Gastroesophageal sphincter (tissue), 4 donors: ENCODE measurements around the gene PGPEP1. TPM values are rescaled to one million over a fixed set of nuclear protein-coding genes. Genes with fewer than 3 reads are reported as not detected.

Source experiments
- ATAC-seq: fragments of 150-250 bp; one replicate; pipeline ENCODE4 v1.9.1; 2016; ENCODE audit warnings: mild to moderate bottlenecking, moderate library complexity
- H3K27ac ChIP-seq, 4 donors: fragments of 200-600 bp; sonication (generic) in 3 of 4; 1 replicate in 3 of 4; 2 replicates in 1 of 4; pipeline ENCODE4 v1.5.1; 2016 to 2019
- H3K27me3 ChIP-seq: fragments of 200-600 bp; sonication (generic); one replicate; pipeline ENCODE4 v1.5.1; 2019
- H3K36me3 ChIP-seq, 2 donors: fragments of 200-600 bp; sonication (generic); one replicate each; pipeline ENCODE4 v1.5.1; 2019; ENCODE audit warnings: control low read depth in 1 of 2
- H3K4me1 ChIP-seq, 3 donors: fragments of 200-600 bp; sonication (generic); 1 replicate in 2 of 3; 2 replicates in 1 of 3; pipeline ENCODE4 v1.5.1; 2016 to 2019; ENCODE audit warnings: control low read depth in 2 of 3
- H3K4me3 ChIP-seq, 2 donors: fragments of 200-600 bp; sonication (generic); one replicate each; pipeline ENCODE4 v1.5.1; 2019; ENCODE audit warnings: mild to moderate bottlenecking in 1 of 2, moderate library complexity in 1 of 2
- H3K9me3 ChIP-seq, 3 donors: fragments of 200-600 bp; sonication (generic); one replicate each; pipeline ENCODE4 v1.5.1; 2017 to 2019; ENCODE audit warnings: control low read depth in 2 of 3
- EP300 ChIP-seq: sonication (generic); formaldehyde crosslinking; IDR thresholded peaks from one replicate; pipeline ENCODE4 v1.6.1; 2017; ENCODE audit warnings: antibody characterized with exemption, mild to moderate bottlenecking
- POLR2A ChIP-seq, 2 donors: fragments of 450-650 bp; IDR thresholded peaks; one replicate each; pipeline ENCODE4 v1.6.1; 2017; ENCODE audit warnings: antibody characterized with exemption in 2 of 2, mild to moderate bottlenecking in 2 of 2, moderate library complexity in 1 of 2
- POLR2AphosphoS5 ChIP-seq: sonication (generic); formaldehyde crosslinking; IDR thresholded peaks from one replicate; pipeline ENCODE4 v1.6.1; 2017; ENCODE audit warnings: antibody characterized with exemption
- WGBS, 2 donors: methylation state at CpG; one replicate each; pipeline ENCODE4 v1.1.5; 2018; ENCODE audit warnings: low coverage in 1 of 2; 5-methylcytosine and 5-hydroxymethylcytosine counted together
- total RNA-seq, 4 donors: library from RNA; depleted of rRNA; stranded (reverse); fragments of >200 nt; gene quantifications; one replicate each; pipeline ENCODE4 v1.1.0, GENCODE V29; 2016
- TF ChIP-seq, protein P1 (sequence below), 4 experiments: fragments of 200-600 bp in 2 of 4; fragments of 450-650 bp in 2 of 4; sonication (generic) in 1 of 4; IDR thresholded peaks; one replicate each; pipeline ENCODE4 v1.5.1; 2017 to 2019; ENCODE audit warnings: antibody characterized with exemption in 4 of 4, mild to moderate bottlenecking in 2 of 4, moderate library complexity in 2 of 4

The PGPEP1 gene
- total RNA-seq, 4 donors from 2014 or later: 15.0 to 38.2 (median 23.1) TPM

DNA sequence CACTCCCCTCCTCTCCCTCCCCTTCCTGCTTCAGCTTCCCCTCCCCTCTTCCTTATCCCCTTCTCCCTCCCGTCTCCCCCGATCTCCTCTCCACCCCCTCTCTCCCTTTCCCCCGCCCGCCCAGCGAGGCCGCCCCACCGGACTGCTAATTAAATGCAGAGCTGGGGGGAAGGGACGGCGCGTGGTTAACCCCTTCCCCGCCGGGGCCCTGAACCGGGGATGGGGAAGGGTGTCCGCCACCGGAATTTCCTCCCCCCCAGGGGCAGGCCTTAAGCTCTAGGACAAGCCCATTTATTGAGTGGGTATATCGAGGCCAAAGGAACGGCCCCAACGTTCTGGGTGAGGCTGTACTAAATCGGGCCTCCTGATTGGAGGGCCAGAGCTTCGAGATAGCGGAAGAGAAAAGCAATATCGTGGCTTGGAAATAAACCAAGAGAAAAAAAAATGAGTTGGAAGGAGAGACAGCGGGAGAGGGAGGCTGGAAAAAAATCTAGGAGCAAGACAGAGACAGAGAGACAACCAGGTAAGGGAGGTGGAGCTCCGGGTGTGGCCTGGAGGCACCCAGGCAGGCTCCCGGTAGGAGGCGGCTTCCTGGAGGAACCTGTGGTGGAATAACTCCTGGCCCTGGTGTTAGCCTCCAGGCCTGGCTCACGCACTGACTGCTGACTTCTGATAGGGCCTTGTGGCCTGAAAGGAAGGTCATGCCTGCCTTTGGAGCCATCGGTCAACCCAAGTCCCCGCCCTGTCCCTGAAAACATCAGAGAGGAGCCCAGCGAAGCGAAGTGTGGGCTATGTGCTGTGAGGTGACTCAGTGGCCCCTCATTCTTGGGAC is 47.4 kb upstream of the PGPEP1 start:
- peak; percentile 61 for ATAC-seq

DNA sequence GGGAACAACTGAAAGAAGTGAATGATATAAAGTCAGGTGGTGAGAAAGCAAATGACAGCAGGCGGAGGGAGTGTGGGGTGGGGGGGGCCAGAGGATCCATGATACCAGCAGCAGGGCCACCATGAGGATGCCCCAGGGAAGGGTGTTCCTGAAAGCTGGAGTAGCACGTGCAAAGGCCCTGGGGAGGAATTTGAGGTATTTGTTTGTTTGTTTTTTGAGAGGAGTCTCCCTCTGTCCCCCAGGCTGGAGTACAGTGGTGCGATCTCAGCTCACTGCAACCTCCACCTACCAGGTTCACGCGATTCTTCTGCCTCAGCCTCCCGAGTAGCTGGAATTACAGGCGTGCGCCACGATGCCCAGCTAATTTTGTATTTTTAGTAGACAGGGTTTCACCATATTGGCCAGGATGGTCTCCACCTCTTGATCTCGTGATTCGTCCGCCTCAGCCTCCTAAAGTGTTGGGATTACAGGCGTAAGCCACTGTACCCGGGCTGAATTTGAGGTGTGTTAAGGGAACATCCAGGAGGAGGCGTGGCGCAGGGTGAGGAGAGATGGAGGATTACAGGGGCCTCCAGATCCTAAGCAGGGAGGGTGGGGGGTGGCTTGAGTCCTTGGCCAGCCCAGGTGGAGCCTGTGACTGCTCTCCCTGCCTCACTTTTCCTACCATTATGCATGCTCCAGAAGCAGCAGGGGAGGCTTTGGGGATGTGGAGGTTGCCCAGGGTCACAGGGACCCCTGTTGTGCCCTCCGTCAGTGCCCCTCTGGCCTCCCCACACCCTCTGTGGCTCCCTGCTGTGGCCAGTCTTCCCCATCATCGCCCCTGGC is 46.5 kb upstream of the PGPEP1 start:
- Histone ChIP-seq H3K4me1 (peaks cover 0 to 40% (median 20%) of the 10 kb centered on the region in 3 donors), H3K4me3 (peak overlapping the region in 1 of 2 donors; percentile 73), H3K27ac (peak overlapping the region; percentile 89 to 99 (median 99)), H3K9me3 (no peaks in the 10 kb centered on the region), H3K27me3 (no peaks in the 10 kb centered on the region), H3K36me3 (no peaks in the 10 kb centered on the region)
- TF ChIP-seq POLR2AphosphoS5: no peak
- no peak for TF ChIP-seq POLR2A (IDR thresholded peaks at IDR 0.05)
- TF ChIP-seq, protein P1, sequence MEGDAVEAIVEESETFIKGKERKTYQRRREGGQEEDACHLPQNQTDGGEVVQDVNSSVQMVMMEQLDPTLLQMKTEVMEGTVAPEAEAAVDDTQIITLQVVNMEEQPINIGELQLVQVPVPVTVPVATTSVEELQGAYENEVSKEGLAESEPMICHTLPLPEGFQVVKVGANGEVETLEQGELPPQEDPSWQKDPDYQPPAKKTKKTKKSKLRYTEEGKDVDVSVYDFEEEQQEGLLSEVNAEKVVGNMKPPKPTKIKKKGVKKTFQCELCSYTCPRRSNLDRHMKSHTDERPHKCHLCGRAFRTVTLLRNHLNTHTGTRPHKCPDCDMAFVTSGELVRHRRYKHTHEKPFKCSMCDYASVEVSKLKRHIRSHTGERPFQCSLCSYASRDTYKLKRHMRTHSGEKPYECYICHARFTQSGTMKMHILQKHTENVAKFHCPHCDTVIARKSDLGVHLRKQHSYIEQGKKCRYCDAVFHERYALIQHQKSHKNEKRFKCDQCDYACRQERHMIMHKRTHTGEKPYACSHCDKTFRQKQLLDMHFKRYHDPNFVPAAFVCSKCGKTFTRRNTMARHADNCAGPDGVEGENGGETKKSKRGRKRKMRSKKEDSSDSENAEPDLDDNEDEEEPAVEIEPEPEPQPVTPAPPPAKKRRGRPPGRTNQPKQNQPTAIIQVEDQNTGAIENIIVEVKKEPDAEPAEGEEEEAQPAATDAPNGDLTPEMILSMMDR (IDR thresholded peaks at IDR 0.05): no peak
- no peak for TF ChIP-seq EP300
- no peak for ATAC-seq
- 52 to 67% methylated on average over 10 to 12 of the region's 18 CpGs for WGBS, 2 donors

More for the DNA sequence above, 47.4 kb upstream of the PGPEP1 start:
- H3K9me3 ChIP-seq: no peaks in the 10 kb centered on the region
- H3K36me3 ChIP-seq: no peaks in the 10 kb centered on the region
- peak; percentile 47 for TF ChIP-seq POLR2AphosphoS5
- TF ChIP-seq EP300: no peak
- TF ChIP-seq, protein P1 (IDR thresholded peaks at IDR 0.05): no peak
- peak in 1 of 2 donors; percentile 28 for TF ChIP-seq POLR2A (IDR thresholded peaks at IDR 0.05)
- WGBS, 2 donors: 0 to 11% methylated on average over 3 to 15 of the region's 31 CpGs
- H3K4me1 ChIP-seq: peaks cover 0 to 42% (median 20%) of the 10 kb centered on the region in 3 donors
- no peaks in the 10 kb centered on the region for H3K27me3 ChIP-seq
- peak overlapping the region; percentile 73 to 83 for H3K4me3 ChIP-seq
- H3K27ac ChIP-seq: peak overlapping the region; percentile 89 to 99 (median 99)

DNA sequence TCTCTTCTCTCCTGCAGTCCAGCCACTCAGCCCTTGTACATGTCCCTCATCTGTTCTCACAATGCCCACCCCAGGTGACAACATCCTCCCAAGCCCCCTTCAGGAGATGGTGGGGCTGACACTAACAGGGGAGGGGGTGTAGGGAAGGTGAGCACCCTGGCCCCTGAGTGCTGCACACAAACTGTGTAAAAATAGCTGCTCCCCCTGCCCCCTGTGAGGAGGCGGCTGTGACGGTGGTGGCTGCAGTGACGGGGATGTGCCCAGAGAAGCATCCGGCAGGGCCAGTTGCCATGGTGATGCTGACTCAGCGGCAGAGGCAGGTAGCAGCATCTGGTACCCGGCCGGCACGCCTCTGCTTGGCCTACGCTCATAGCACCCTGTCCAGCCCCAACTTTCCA is 45.9 kb upstream of the PGPEP1 start:
- no peaks in the 10 kb centered on the region for H3K9me3 ChIP-seq
- TF ChIP-seq POLR2A (IDR thresholded peaks at IDR 0.05): no peak
- no peak for TF ChIP-seq EP300
- TF ChIP-seq POLR2AphosphoS5: no peak
- TF ChIP-seq, protein P1 (IDR thresholded peaks at IDR 0.05): no peak
- ATAC-seq: no peak
- H3K4me1 ChIP-seq: peaks cover 0 to 40% (median 20%) of the 10 kb centered on the region in 3 donors
- H3K27ac ChIP-seq: peak overlapping the region in 3 of 4 donors; percentile 99
- H3K27me3 ChIP-seq: no peaks in the 10 kb centered on the region
- no peaks in the 10 kb centered on the region for H3K36me3 ChIP-seq
- WGBS, 2 donors: 52 to 100% methylated on average over 1 to 4 of the region's 9 CpGs
- no peak overlapping the region for H3K4me3 ChIP-seq

DNA sequence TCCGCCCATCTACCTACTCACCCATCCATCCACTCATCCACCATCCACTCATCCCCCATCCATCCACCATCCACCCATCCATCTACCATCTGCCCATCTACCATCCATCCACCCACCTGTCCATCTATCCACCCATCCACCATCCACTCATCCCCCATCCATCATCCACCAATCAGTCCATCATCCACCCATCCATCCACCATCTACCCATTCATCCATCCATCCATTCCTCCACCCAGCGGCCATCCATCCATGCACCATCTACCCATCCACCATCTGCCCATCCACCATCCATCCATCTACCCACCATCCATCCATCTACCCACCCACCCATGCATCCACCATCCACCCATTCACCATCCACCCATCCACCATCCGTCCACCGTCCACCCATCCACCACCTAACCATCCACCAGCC is 45.4 kb upstream of the PGPEP1 start:
- Histone ChIP-seq H3K27ac (peak overlapping the region in 2 of 4 donors; percentile 99), H3K27me3 (no peaks in the 10 kb centered on the region), H3K36me3 (no peaks in the 10 kb centered on the region), H3K9me3 (no peaks in the 10 kb centered on the region), H3K4me1 (peaks cover 0 to 36% (median 20%) of the 10 kb centered on the region in 3 donors), H3K4me3 (no peak overlapping the region)
- ATAC-seq: no peak
- WGBS, 2 donors: 79 to 97% methylated on average over 4 of the region's 4 CpGs
- TF ChIP-seq POLR2AphosphoS5 (no peak), EP300 (no peak), POLR2A (IDR thresholded peaks at IDR 0.05) (no peak)
- TF ChIP-seq, protein P1 (IDR thresholded peaks at IDR 0.05): no peak
